SHP77 treated with DMSO at 0.1 percent for 48 hours (cell line): ENCODE data around the gene TENM4.

Experiments
- DNase-seq: peaks from one replicate; lab custom pipeline; 2025; lab: John Stamatoyannopoulos, UW

Gene TENM4

GRCh38 chr11:78967811-78968210 is 473.0 kb downstream of the TENM4 start:
- DNase-seq: no peak

DNA sequence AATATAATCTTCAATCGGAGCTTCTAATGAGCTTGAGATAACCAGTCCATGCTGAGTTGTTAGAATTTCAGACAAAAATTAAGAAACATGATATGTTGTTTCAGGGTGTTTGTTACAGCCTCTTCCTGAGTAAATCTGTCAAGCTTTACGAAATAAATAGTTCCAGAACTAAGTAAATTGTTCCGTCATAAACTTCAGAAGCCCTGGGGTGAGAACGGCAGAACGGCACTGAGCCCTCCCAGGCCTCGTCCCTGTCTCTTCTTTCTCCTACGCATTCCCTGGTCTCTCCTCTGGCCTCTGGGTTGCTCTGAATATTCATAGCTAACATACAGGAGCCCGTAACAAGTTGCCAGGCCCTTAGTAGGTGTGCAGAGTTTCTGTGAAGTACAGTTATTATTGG is 475.4 kb downstream of the TENM4 start:
- no peak for DNase-seq

GRCh38 chr11:78961937-78962701 is 478.7 kb downstream of the TENM4 start:
- DNase-seq: no peak

- DNase-seq: no peak
Measured at GRCh38 chr11:78961247-78961646, 479.6 kb downstream of the TENM4 start.

DNA sequence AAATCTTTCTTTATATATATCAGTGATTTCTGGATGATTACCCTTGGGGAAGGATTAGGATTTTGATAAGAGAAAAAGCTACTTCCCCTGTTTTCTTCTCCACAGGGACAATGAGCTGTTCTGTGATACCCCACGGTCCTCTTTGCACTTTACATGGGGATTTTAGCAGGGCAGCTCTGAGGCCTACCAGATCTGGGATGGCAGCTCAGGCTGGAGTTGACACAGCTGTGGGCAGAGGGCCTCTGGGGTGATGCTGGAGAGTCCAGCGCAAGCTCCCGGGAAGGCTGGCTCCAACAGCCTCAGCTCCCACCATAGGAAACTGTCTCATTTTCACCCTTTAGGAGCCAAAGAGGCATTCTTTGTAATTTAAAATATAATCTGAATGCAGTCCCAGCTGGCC is 482.4 kb downstream of the TENM4 start:
- no peak for DNase-seq

DNA sequence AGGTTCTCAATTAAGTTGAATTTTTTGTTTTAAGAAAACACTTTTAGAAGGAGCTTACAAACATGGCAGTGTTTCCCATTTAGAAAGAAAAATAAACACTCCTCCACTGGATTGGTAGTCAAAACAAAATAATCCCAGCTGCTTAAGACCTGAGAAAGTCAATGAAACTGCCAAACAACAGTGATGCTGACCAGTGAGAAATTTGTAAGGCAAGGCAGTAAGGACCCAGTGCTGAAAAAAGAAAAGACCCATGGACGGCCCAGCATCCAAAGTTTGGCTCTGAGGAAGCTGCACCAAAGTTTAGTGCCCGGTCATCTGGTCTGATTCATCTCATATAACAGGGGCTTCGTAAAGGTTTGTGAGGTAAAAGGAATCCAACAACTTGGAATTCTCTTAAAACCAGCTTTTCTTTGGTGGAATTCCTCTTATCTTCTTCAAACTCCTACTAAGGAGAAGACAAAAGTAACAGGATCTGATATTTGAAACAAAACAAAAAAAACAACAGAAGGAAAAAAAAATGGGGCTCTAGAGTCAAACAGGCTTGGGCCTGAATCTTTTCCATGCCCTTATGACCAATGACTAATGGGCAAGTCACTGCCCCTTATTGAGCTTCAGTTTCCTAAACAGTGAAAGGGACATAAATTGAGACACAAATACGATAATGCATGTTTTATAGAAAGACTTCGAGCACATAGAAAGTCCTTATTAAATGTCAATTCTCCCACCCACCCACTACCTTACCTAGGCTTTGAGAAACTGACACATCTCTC is 483.2 kb downstream of the TENM4 start:
- DNase-seq: no peak

DNA sequence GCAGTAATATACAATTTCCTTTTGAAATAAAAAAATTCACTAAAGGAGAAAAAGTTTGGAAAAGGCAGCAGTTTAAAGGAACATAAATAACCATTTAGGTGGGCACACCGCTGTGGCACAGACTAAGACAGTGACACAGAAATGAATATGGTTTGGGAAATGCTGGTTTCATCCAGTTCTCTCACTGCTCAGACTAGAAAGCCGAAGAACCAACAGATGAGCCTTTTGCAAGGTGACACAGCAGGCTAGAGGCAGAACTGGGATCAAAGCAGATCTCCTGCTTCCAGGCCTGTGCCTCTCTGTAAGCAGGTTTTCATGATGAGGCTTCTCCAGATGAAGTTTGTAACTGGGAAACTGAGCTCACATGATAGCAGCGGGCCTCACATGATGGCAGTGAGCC is 486.1 kb downstream of the TENM4 start:
- no peak for DNase-seq

- no peak for DNase-seq
Measured at GRCh38 chr11:78954261-78954660, 486.6 kb downstream of the TENM4 start.

DNA sequence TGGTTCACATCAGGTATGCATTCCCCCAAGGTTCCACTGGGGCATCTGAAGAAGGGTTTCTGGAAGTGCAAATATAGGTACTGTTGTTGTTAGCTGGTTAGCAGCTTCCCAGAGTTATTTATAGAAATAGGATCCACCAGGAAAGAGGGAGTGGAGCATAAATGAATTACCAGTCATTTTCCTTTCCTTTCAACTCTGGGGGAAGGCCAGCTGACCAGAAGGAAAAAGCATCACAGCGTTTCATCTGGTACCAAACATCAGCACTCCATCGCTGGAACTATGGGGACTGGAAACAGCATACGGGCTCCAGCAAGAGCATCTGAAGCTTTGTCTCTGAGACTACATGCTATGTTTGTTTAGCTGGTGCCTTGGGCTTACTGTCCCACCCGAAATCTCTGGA is 487.9 kb downstream of the TENM4 start:
- DNase-seq: no peak

DNA sequence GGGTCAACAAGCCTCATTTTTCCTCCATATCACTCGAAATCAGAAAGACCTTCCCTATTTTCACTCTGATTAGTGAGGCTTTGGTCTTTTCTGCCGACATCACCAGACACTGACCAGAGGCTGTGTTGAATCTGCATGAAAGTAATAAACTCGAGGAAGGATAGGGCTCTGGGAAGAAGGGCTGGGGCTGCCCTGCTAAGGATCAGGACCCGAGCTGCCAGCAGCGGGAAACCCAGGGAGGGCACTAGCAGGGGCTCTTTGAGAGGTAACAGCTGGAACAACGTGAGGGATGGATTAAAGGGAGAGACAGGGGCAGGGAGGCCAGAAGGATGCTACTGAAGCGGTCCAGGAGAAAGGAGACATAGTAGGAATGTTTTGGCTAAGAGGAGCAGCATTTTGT is 488.7 kb downstream of the TENM4 start:
- DNase-seq: no peak

DNA sequence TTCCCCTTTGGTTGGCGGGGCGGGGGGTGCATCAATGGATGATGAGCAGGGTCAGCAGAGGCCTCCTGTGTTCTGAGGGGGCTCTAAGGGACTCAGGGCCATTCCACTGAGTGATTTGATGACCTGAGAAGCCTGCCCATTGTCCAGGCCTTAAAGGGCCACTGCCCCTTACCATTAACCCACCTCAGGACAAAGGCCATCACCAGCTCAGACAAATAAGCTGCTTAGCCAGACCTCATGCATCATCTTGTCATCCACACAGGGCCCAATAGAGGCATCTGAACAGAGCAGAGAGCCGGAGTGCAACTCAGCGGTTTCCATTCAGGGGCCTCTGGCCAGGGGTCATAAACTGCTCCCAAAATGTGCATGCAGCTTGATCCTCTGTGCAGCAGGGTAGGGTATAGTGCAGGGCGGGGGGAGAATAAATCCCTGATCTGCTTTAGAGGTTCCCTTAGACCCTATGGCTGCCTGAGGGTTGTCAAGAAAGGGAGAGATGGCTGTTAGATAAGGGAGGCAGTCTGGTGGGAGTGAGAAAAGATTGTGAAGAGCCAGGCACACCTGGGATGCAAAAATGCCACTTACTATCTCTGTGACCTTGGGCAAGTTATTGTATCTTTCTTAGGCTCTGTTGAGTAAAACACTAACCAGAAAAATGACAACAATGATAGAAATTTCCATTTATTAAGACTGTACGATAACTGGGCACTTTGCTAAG is 490.7 kb downstream of the TENM4 start:
- no peak for DNase-seq

DNA sequence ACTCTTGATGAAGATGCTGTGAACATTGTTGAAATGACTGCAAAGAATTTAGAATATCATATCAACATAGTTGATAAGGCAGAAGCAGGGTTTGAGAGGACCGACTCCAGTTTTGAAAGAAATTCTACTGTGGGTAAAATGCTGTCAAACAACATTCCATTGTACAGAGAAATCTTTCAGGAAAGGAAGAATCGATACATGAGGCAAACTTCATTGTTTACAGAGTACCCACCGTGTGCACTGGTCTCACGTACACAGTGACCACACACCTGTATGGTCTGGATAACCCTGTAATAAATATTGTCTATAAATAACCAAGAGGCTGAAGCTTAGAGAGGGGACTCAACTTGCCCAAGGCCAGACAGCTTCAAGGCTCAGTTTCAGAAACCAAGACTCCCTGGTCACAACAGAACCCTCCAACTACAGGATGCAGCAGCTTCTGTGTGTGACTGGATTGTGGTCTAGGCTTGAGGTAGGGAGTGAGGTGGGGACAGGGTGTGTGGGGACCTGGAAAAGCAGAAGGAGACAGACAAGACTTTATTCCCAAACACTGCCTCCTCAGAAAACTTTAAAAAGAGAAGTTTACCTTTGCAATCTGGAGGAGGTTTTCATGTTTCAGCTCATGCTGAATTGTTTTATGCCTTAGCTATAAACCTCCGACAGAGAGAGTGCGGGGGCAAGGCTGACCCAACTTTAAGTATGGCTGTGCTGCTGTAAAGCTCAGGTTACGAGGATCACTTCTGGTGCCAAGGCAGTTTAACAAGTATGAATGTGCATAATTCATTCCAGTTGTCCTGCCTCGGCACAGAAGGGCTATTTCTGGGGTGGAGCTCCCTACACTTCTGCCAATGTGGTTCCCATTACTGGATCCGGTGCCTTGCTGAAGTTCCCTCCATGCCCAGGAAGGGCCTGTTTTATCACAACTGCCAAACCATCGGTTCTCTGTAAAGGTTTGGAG is 493.6 kb downstream of the TENM4 start:
- no peak for DNase-seq

DNA sequence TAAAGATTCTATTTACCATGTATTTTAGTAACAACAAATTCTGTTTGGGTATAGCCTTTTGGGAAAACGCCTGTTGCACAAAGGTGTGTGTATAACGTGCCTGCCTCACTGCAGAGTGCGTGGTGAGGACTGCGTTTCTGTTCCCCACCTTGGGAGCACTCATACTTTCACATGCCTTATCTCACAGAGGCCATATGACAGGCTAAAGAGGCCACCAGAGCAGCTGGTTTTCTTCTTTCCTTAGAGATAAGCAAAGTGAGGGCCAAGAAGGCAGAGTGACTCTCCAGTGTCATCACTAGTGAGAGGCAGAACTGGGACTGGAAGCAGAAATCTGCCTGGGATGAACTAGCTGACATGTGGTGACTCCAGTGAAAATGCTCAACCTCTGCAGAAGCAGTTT is 497.0 kb downstream of the TENM4 start:
- no peak for DNase-seq

GRCh38 chr11:78943154-78943553 is 497.7 kb downstream of the TENM4 start:
- DNase-seq: no peak

GRCh38 chr11:78941226-78941851 is 499.5 kb downstream of the TENM4 start:
- DNase-seq: no peak

DNA sequence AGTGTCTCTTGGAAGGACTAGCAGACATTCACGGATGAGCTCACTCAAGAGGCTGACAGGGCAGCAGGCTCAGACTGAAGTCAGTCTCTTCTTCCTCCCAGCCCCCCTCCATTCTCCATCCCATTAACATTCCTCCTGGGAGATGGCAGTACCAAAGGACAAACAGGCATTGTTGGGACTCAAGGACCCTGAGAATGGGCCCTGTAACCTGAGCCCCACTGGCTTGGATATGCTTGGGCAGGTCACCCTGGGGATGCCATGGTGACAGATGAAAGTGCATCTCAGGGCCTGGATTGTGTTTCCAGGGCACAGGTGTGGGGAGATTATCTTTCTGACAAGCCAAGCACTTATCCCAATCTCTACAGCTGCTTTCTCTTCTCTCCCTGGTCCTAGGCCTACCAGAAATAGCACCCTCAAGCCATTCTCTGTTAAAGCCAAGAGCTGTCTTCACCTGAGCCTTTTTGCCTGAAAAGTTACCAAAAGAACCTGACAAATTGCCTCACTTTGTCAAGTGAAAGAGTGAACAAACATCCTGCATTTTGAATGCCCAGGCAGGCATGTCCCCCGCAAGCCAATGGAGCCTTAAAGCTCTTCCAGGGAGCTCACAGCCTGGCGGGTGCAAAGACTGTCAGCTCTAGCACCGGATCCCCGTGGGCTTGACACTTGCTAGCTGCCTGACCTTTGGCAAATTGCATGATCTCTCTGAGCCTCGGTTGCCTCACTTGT is 500.2 kb downstream of the TENM4 start:
- DNase-seq: no peak

DNA sequence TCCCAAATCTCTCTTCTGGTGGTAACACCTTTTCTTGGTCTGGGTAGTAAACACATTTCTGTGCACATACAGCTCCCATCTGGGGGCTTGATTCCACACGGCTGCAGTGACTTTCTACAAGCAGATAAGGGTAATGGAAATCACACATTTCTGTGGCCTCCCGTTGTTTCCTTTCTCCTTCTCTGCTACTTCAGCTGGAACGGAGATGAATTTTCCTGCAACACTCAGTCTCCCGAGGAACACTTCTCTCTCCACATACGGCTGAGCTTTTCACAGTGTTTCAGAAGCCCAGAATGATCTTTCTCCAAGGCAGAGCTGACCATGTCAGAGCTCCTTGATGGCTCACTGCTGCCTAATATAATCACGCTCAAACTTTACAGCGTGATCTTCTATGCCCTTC is 501.9 kb downstream of the TENM4 start:
- DNase-seq: no peak

- DNase-seq: no peak
Measured at GRCh38 chr11:78938036-78938435, 502.8 kb downstream of the TENM4 start.

- no peak for DNase-seq
Measured at GRCh38 chr11:78935398-78936068, 505.3 kb downstream of the TENM4 start.

- no peak for DNase-seq
Measured at GRCh38 chr11:78933350-78933749, 507.5 kb downstream of the TENM4 start.
